Chondrocyte (in vitro differentiated cells): ENCODE results near the gene LYZL1. TPM values are rescaled to one million over a fixed set of nuclear protein-coding genes. Genes with fewer than 3 reads are reported as not detected.
"Not testable (repeated sequence)": the region's sequence is repeated elsewhere in the genome, so short reads cannot be mapped to it uniquely, and the experiment has no call there.

Experiments
- DNase-seq: peaks from one replicate; pipeline ENCODE4 v3.0.0; 2021; ENCODE audit warnings: mixed read lengths, low spot score
- H3K27ac Mint-ChIP-seq: one replicate; pipeline ENCODE4 v1.8.0; 2021; ENCODE audit warnings: mild to moderate bottlenecking, moderate library complexity, mixed read lengths; ENCODE audit not compliant: unreplicated experiment
- H3K27me3 Mint-ChIP-seq: 2 replicates; pipeline ENCODE4 v1.8.0; 2021; ENCODE audit warnings: low read depth, mixed read lengths
- H3K36me3 Mint-ChIP-seq: 2 replicates; pipeline ENCODE4 v1.8.0; 2021; ENCODE audit warnings: low read depth, mixed read lengths
- H3K4me1 Mint-ChIP-seq: 2 replicates; pipeline ENCODE4 v1.8.0; 2021; ENCODE audit warnings: low read depth, mild to moderate bottlenecking, mixed read lengths
- H3K4me3 Mint-ChIP-seq: one replicate; pipeline ENCODE4 v1.8.0; 2021; ENCODE audit warnings: mild to moderate bottlenecking, moderate library complexity, mixed read lengths; ENCODE audit not compliant: unreplicated experiment
- H3K9me3 Mint-ChIP-seq: 2 replicates; pipeline ENCODE4 v1.8.0; 2021; ENCODE audit warnings: low read depth, mixed read lengths
- total RNA-seq: library from RNA; stranded (reverse); gene quantifications from 3 replicates; pipeline ENCODE4 v1.2.1, GENCODE V29; 2021
- TF ChIP-seq, protein P1 (sequence below): fragments of 200-600 bp; sonication (generic); IDR thresholded peaks from 2 replicates; pipeline ENCODE4 v1.5.0; 2021; ENCODE audit warnings: antibody characterized with exemption, mild to moderate bottlenecking, moderate library complexity

LYZL1 gene
- total RNA-seq, 1 donor from 2014 or later = not detected

DNA sequence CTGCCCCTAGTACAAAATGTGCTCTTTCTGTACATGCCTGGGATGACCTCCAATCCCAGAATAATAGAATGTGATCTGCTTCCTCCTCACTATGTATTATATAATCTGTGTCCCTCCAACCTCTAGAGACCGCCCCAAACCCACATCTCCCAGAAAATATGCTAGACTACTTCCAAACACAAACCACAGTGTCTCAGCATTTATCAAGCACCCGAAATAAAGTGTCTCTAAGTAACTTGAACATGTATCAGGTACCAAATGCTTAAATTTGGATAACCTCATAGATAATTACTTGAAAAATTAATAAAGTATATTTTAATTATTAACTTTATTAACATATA lies 16.1 kb downstream of the LYZL1 start:
- Mint-ChIP-seq H3K27ac (no peak overlapping the region), H3K36me3 (peaks cover 14% of the 10 kb centered on the region), H3K9me3 (peaks cover 19% of the 10 kb centered on the region), H3K27me3 (no peaks in the 10 kb centered on the region), H3K4me3 (no peak overlapping the region), H3K4me1 (peaks cover 8% of the 10 kb centered on the region)
- TF ChIP-seq, protein P1, sequence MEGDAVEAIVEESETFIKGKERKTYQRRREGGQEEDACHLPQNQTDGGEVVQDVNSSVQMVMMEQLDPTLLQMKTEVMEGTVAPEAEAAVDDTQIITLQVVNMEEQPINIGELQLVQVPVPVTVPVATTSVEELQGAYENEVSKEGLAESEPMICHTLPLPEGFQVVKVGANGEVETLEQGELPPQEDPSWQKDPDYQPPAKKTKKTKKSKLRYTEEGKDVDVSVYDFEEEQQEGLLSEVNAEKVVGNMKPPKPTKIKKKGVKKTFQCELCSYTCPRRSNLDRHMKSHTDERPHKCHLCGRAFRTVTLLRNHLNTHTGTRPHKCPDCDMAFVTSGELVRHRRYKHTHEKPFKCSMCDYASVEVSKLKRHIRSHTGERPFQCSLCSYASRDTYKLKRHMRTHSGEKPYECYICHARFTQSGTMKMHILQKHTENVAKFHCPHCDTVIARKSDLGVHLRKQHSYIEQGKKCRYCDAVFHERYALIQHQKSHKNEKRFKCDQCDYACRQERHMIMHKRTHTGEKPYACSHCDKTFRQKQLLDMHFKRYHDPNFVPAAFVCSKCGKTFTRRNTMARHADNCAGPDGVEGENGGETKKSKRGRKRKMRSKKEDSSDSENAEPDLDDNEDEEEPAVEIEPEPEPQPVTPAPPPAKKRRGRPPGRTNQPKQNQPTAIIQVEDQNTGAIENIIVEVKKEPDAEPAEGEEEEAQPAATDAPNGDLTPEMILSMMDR = no peak
- no peak for DNase-seq

DNA sequence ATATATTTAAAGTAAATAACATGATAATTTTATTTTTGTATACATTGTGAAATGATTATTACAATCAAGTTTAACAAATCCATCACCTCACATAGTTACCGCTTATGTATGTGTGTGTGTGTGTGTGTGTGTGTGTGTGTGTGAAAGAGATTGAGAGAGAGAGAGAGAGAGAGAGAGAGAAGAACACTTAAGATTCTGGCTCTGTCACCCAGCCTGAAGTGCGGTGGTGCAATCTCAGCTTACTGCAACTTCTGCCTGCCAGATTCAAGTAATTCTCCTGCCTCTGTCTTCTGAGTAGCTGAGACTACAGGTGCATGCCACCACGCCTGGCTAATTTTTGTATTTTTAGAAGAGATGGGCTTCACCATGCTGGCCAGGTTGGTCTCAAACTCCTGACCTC lies 17.8 kb downstream of the LYZL1 start:
- DNase-seq = no peak
- H3K36me3 Mint-ChIP-seq = peaks cover 4% of the 10 kb centered on the region
- TF ChIP-seq, protein P1 = no peak
- H3K9me3 Mint-ChIP-seq = peaks cover 7% of the 10 kb centered on the region
- H3K27ac Mint-ChIP-seq = no peak overlapping the region
- peaks cover 8% of the 10 kb centered on the region for H3K4me1 Mint-ChIP-seq
- H3K4me3 Mint-ChIP-seq = no peak overlapping the region
- peaks cover 3% of the 10 kb centered on the region for H3K27me3 Mint-ChIP-seq

DNA sequence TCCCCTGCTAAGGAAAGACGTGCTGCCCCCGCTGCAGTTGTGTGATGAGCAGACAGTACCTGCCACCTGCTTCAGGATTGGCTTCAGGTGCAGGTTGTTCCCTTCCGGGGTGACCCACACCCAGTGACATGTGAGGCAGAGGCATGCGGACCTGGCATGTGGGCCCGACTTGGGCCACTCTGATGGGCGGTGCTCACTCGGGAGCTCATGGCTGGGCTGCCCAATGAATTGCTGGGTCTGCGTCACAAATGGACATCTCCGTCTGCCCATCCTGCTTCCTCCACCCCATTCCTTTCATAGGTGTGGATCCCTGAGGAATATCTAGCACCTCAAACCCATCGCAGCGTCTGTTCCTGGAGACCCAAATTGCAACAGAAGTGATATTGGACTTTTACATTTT lies 19.3 kb downstream of the LYZL1 start:
- not testable (repeated sequence) for H3K4me1 Mint-ChIP-seq, DNase-seq, H3K27ac Mint-ChIP-seq, H3K9me3 Mint-ChIP-seq, H3K36me3 Mint-ChIP-seq, H3K4me3 Mint-ChIP-seq, H3K27me3 Mint-ChIP-seq

DNA sequence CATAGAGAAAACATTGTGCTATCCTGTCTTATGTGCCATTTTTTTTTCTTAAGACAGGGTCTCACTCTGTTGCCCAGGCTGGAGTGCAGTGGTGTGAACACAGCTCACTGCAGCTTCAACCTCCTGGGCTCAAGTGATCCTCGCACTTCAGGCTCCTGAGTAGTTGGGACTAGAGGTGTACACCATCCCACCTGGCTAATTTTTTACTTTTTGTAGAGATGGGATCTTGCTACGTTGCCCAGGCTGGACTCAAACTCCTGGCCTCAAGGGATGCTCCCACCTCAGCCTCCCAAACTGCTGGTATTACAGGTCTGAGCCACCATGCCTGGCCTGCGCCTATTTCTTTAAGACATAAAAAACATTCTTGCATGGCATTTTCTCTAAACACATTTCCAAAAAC lies 20.6 kb downstream of the LYZL1 start:
- H3K27me3 Mint-ChIP-seq = peaks cover 3% of the 10 kb centered on the region
- H3K9me3 Mint-ChIP-seq = peaks cover 4% of the 10 kb centered on the region

DNA sequence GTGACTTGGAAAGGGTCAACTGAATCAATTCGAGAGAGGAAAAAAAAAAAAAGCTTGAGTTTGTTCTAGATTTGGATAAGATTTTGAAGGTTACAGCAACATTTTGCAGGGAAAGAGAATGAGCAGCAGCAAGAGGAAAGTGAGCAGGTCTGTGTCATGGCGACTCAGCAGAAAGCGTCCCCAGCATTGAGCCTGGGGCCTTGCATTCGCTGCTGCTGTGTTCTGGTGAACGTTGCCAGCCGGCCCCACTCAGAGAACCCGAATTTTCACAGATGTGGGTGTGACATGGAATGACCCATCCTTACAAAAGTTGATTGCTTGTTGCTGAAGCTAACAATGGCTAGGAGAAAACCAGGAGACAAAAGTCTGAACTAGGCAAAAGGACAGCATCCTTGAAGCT lies 21.6 kb downstream of the LYZL1 start:
- H3K36me3 Mint-ChIP-seq, DNase-seq, H3K4me1 Mint-ChIP-seq, H3K27me3 Mint-ChIP-seq, H3K4me3 Mint-ChIP-seq, H3K9me3 Mint-ChIP-seq, H3K27ac Mint-ChIP-seq: not testable (repeated sequence)

More for the DNA sequence above, 20.6 kb downstream of the LYZL1 start:
- H3K36me3 Mint-ChIP-seq = no peaks in the 10 kb centered on the region
- TF ChIP-seq, protein P1 = no peak
- H3K4me1 Mint-ChIP-seq = peaks cover 6% of the 10 kb centered on the region
- no peak for DNase-seq
- no peak overlapping the region for H3K4me3 Mint-ChIP-seq
- no peak overlapping the region for H3K27ac Mint-ChIP-seq

DNA sequence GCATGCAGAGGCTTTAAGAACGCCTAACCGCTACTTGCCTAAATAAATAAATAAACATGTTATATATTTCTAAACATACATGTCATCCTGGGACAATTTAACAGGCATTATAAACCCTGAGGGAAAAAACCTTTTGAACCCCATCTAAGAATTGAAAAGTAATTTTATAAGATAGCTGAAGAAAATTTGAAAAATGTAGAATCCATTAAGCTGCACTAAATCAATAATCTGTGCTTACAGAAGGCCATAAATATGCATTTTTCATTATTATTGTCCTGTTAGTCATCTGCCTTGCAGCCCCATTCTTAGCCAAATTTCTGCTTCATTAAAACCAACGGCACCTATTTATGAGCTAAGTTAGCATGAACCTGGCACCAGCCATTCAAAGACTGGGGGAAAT lies 24.2 kb downstream of the LYZL1 start:
- TF ChIP-seq, protein P1 = no peak
- Mint-ChIP-seq H3K4me1 (peaks cover 16% of the 10 kb centered on the region), H3K36me3 (no peaks in the 10 kb centered on the region), H3K27me3 (peaks cover 3% of the 10 kb centered on the region), H3K9me3 (peaks cover 4% of the 10 kb centered on the region), H3K4me3 (no peak overlapping the region), H3K27ac (no peak overlapping the region)
- DNase-seq = no peak
